Small intestine (tissue), 7 donors: ENCODE results near the gene JDP2. TPM values are rescaled to one million over a fixed set of nuclear protein-coding genes. Genes with fewer than 3 reads are reported as not detected.

Experiments used
- DNase-seq, 2 donors: peaks; one replicate each; pipeline versions ENCODE4 v3.0.0 to v3.0.0-alpha.2; 2013
- FAIRE-seq: peaks from 2 replicates; lab custom pipeline; 2012; peaks lifted over from hg19 to GRCh38; lab: Jason Lieb, UNC
- H3K27ac ChIP-seq, 3 donors: one replicate each; pipeline ENCODE4 v1.5.1; 2013; ENCODE audit warnings: low read length in 2 of 3, mild to moderate bottlenecking in 2 of 3, control low read depth in 1 of 3, inconsistent platforms in 1 of 3, low read depth in 1 of 3, moderate library complexity in 1 of 3
- H3K27me3 ChIP-seq, 3 donors: one replicate each; pipeline ENCODE4 v1.6.1; 2013; ENCODE audit warnings: low read length in 3 of 3, inconsistent platforms in 1 of 3; ENCODE audit not compliant: control insufficient read depth in 3 of 3, insufficient read depth in 3 of 3
- H3K36me3 ChIP-seq, 3 donors: one replicate each; pipeline ENCODE4 v1.6.1; 2013; ENCODE audit warnings: low read length in 3 of 3, inconsistent platforms in 1 of 3, low read depth in 1 of 3, mild to moderate bottlenecking in 1 of 3, moderate library complexity in 1 of 3; ENCODE audit not compliant: control insufficient read depth in 3 of 3, insufficient read depth in 2 of 3
- H3K4me1 ChIP-seq, 3 donors: one replicate each; pipeline ENCODE4 v1.6.1; 2013; ENCODE audit warnings: low read length in 2 of 3, inconsistent platforms in 1 of 3, low read depth in 1 of 3, mild to moderate bottlenecking in 1 of 3, moderate library complexity in 1 of 3; ENCODE audit not compliant: control insufficient read depth in 3 of 3, insufficient read depth in 2 of 3
- H3K4me3 ChIP-seq, 3 donors: one replicate each; pipeline ENCODE4 v1.5.1; 2013; ENCODE audit warnings: low read length in 3 of 3, control low read depth in 1 of 3, inconsistent platforms in 1 of 3, low read depth in 1 of 3, mild to moderate bottlenecking in 1 of 3, moderate library complexity in 1 of 3
- H3K9me3 ChIP-seq, 2 donors: one replicate each; pipeline ENCODE4 v1.6.1; 2013; ENCODE audit warnings: low read depth in 1 of 2, low read length in 1 of 2; ENCODE audit not compliant: control insufficient read depth in 2 of 2, insufficient read depth in 1 of 2
- WGBS, 3 donors: extraction: QIAGEN DNeasy Blood & Tissue Kit; methylation state at CpG; one replicate each; pipeline ENCODE4 v1.1.7; 2013; 5-methylcytosine and 5-hydroxymethylcytosine counted together
- polyA plus RNA-seq, 4 donors: library from polyadenylated mRNA; stranded (reverse) in 3 of 4; unstranded in 1 of 4; fragments of 200-250 nt in 3 of 4; fragments of 120-200 nt in 1 of 4; gene quantifications; one replicate each; pipeline versions ENCODE4 v1.2.1 to v1.2.3, GENCODE V29; 2013
- donor health status: healthy with polysubstance abuse.
- donor health status: control.
- donor health status: control.
- donor health status: Bipolar disorder and iron deficiency.
- donor health status: healthy.

Gene JDP2
- polyA plus RNA-seq, 4 donors, result 26.1 to 45.6 (median 42.2) TPM

DNA sequence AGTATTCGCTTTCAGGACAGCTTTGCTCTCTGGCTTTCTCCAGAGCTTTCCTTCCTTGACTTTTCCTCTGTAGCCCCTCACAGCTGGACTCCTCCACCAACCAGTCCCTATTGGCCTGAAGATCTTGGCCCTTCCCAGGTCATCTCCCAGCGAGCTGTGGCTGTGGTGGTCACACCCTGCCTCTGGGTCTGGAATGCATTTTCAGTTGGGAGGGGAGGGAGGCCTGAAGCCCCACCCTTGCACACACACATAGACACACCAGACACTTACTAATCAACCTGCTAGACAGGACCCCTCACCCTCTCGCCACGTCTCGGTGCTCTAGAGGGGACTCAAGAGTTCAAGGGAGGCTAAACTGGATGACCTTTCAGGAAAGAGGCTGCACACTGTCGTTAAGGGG lies 13.9 kb downstream of the JDP2 start:
- FAIRE-seq, result no peak
- H3K4me3 ChIP-seq, result no peak overlapping the region
- 76 to 87% (median 80%) methylated on average over 6 of the region's 6 CpGs for WGBS, 3 donors
- H3K27ac ChIP-seq, result peak overlapping the region in 1 of 3 donors; percentile 57
- DNase-seq, result no peak
- H3K9me3 ChIP-seq, result no peaks in the 10 kb centered on the region
- no peaks in the 10 kb centered on the region for H3K27me3 ChIP-seq
- H3K4me1 ChIP-seq, result peaks cover 4 to 5% (median 5%) of the 10 kb centered on the region in 3 donors
- H3K36me3 ChIP-seq, result peaks cover 0 to 53% (median 20%) of the 10 kb centered on the region in 3 donors

DNA sequence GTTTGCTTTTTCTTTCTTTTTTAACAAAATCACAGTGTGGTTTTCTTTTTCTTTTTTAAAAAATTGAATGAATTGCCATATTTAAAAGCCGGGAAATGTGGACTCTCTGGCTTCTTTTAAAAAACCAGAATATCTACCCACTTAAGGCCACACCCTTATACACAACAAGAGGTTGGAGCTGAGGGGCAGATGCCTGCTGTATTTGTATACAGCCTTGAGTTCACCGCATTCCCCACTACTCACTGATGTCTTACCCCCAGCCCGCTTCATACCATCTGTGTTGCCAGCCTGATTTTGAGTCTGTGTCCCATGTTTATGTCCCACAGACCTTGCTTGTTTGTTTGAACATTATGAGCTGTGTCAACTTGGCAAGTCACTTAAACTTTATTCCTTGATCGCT lies 14.3 kb downstream of the JDP2 start:
- Histone ChIP-seq H3K4me1 (peaks cover 3 to 5% (median 4%) of the 10 kb centered on the region in 3 donors), H3K9me3 (no peaks in the 10 kb centered on the region), H3K27me3 (no peaks in the 10 kb centered on the region), H3K4me3 (no peak overlapping the region), H3K27ac (peak overlapping the region in 1 of 3 donors; percentile 4), H3K36me3 (peaks cover 0 to 50% (median 20%) of the 10 kb centered on the region in 3 donors)
- DNase-seq (no peak), FAIRE-seq (no peak)
- 91 to 94% (median 93%) methylated on average over 4 of the region's 4 CpGs for WGBS, 3 donors

DNA sequence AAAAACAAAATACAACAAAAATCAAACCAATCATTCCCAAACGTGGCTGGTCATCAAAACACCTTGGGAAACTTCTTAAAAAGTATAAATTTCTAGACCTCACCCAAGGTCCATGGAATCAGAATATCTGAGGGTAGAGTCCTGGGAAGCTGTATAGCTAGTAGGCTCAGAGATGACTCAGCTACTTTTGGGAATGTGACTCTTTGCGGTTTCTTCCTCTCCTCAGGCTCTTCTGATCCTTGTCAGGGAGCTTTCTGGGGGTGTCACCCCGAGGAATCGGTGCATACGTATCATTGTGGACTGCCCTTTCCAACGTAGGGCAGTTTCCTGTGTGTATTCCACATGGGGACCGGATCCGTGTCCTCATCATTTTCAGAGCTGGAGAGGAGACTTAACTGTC lies 14.8 kb downstream of the JDP2 start:
- H3K9me3 ChIP-seq, result no peaks in the 10 kb centered on the region
- peaks cover 0 to 48% (median 20%) of the 10 kb centered on the region in 3 donors for H3K36me3 ChIP-seq
- peak overlapping the region in 1 of 3 donors; percentile 56 for H3K27ac ChIP-seq
- WGBS, 3 donors, result 67 to 90% (median 71%) methylated on average over 8 of the region's 8 CpGs
- H3K27me3 ChIP-seq, result no peaks in the 10 kb centered on the region
- peaks cover 0 to 3% (median 0%) of the 10 kb centered on the region in 3 donors for H3K4me1 ChIP-seq
- no peak for FAIRE-seq
- H3K4me3 ChIP-seq, result no peak overlapping the region
- DNase-seq, result no peak

DNA sequence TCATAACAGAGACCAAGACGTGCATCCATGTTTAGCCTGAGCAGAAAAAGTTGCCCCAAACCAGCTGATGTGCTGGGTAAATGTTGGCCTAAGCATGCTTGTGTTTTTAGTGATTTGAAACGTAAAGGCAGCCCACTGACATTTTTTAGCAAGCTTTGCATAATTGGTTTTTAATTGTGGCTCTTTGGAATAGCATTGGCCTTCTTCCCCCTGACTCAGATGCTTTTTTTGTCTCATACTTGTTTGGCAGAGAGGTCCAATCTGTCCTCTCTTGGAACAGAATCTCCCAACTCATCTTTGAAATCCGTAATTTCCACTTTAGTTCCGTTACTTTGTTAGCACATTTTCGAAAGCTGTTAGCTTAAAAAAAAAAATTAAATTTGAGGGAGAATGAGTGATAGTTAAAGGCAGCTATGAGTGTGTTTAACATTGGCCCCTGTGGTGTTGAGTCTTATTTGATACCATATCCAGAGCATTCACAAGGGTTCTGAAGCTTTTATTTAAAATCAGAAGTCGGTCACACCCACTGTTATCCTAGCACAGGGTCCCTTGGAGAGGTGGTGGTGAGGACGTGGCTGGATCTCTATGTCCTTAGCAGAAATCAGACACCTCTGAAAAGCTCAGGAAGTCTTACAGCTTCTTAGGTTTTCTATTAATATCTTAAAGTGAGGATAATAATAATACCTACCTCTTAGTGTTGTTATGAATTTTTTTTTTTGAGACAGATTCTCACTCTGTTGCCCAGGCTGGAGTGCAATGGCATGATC lies 15.6 kb downstream of the JDP2 start:
- 71 to 89% (median 84%) methylated on average over 7 of the region's 7 CpGs for WGBS, 3 donors
- peak overlapping the region in 1 of 3 donors; percentile 56 for H3K27ac ChIP-seq
- H3K4me1 ChIP-seq, result peaks cover 0 to 3% (median 3%) of the 10 kb centered on the region in 3 donors
- H3K9me3 ChIP-seq, result no peaks in the 10 kb centered on the region
- no peaks in the 10 kb centered on the region for H3K27me3 ChIP-seq
- no peak overlapping the region for H3K4me3 ChIP-seq
- H3K36me3 ChIP-seq, result peaks cover 0 to 41% (median 16%) of the 10 kb centered on the region in 3 donors
- DNase-seq (no peak), FAIRE-seq (no peak)

DNA sequence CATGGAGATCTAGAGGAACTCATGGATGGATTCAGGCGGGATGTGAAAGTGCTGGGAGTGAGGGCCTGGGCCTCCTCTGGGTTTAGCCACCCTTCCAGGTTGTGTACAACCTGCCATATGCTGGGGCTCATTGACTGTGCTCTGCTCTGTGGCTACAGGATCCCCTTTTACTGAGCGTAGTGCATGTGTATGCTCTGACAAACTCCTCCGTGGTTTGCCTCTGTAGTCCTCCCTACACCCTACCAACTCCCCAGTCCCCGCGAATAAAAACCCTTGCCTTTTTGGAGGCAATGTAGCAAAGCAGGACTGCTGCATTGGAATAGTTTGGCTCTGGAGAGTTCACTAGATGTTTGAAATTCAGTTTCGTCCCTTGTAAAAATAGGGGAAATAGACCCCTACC lies 17.4 kb downstream of the JDP2 start:
- 96 to 97% (median 96%) methylated on average over 6 of the region's 6 CpGs for WGBS, 3 donors
- no peak for FAIRE-seq
- H3K9me3 ChIP-seq, result no peaks in the 10 kb centered on the region

DNA sequence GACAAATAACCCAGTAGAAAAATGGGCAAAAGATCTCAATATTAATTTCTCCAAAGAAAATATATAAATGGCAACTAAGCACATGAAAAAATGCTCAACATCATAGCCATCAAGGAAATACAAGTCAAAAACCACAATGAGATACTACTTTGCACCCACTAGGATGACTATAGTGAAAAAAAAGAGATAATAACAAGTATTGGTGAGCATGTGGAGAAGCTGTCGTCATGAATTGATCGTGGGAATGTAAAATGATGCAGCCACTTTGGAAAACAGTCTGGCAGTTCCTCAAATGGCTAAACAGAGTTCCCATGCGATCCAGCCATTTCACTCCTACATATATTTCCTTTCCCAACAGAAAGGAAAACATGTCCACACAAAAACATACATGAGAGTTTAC lies 18.1 kb downstream of the JDP2 start:
- DNase-seq, result no peak
- Histone ChIP-seq H3K4me3 (no peak overlapping the region), H3K36me3 (peaks cover 0 to 28% (median 5%) of the 10 kb centered on the region in 3 donors), H3K9me3 (no peaks in the 10 kb centered on the region), H3K27ac (no peak overlapping the region), H3K27me3 (no peaks in the 10 kb centered on the region), H3K4me1 (peaks cover 6 to 29% (median 11%) of the 10 kb centered on the region in 3 donors)
- FAIRE-seq, result no peak
- WGBS, 3 donors, result 91 to 95% (median 91%) methylated on average over 3 of the region's 3 CpGs

More for the DNA sequence above, 17.4 kb downstream of the JDP2 start:
- Histone ChIP-seq H3K4me1 (peaks cover 6 to 21% (median 11%) of the 10 kb centered on the region in 3 donors), H3K36me3 (peaks cover 0 to 31% (median 8%) of the 10 kb centered on the region in 3 donors), H3K4me3 (no peak overlapping the region), H3K27ac (no peak overlapping the region), H3K27me3 (no peaks in the 10 kb centered on the region)
- no peak for DNase-seq

DNA sequence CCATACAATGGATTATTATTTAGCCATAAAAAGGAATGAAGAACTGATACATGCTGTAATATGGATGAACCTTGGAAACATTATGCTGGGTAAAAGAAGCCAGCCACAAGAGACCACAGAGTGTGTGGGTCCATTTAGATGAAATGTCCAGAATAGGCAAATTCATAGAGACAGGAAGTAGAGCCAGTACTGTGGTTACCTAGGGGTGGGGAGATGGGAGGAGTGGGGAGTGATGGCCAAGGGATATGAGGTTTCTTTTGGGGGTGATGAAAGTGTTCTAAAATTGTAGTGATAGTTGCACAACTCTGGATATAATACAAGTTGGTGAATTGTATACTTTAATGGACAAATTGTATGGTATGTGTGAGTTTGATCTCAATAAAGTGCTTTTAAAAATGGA lies 18.6 kb downstream of the JDP2 start:
- H3K27ac ChIP-seq, result no peak overlapping the region
- FAIRE-seq, result no peak
- peaks cover 0 to 30% (median 5%) of the 10 kb centered on the region in 3 donors for H3K36me3 ChIP-seq
- H3K4me1 ChIP-seq, result peaks cover 9 to 33% (median 11%) of the 10 kb centered on the region in 3 donors
- DNase-seq, result no peak
- H3K4me3 ChIP-seq, result no peak overlapping the region
- no peaks in the 10 kb centered on the region for H3K27me3 ChIP-seq
- H3K9me3 ChIP-seq, result no peaks in the 10 kb centered on the region

DNA sequence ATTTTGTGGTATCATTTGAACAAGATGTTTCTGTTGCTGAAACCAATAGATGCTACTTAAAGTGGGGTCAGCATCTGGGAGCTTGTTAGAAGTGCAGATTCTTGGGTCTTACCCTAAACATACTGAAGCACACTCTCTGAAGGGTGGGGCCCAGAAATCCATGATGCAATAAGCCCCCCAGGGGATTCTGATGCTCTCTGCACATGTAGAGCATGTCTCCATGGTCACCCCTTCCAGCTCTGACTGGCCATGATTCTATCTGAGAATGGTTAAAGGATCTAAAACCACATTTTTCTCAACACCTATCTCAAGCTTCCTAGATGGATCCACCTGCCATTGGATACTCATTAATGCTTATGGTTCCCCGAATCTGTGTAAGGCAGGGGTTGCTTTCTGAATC lies 20.4 kb downstream of the JDP2 start:
- peaks cover 11 to 48% (median 16%) of the 10 kb centered on the region in 3 donors for H3K4me1 ChIP-seq

More for the DNA sequence above, 20.4 kb downstream of the JDP2 start:
- 86 to 90% (median 87%) methylated on average over 1 of the region's 1 CpG for WGBS, 3 donors
- H3K36me3 ChIP-seq, result peaks cover 0 to 34% (median 0%) of the 10 kb centered on the region in 3 donors
- DNase-seq (no peak), FAIRE-seq (no peak)
- no peak overlapping the region for H3K4me3 ChIP-seq
- no peaks in the 10 kb centered on the region for H3K27me3 ChIP-seq
- no peak overlapping the region for H3K27ac ChIP-seq
- H3K9me3 ChIP-seq, result no peaks in the 10 kb centered on the region
